ENCODE results near the gene PYGO1. TPM values are rescaled to one million over a fixed set of nuclear protein-coding genes. Genes with fewer than 3 reads are reported as not detected.

Gene PYGO1
- total and polyA plus RNA-seq, 2 of the 4 experiments (the other 2 are of a cell fraction), result 3.0 to 6.6 TPM

GRCh38 chr15:55632434-55632833 lies 44.3 kb upstream of the PYGO1 start:
- Histone ChIP-seq H3K27ac (ENCODE audit: insufficient read depth, low read length) (no peak overlapping the region), H2BK15ac (ENCODE audit: low read depth, low read length) (no peak overlapping the region), H4K8ac (ENCODE audit: low read depth in 2 of 2, low read length in 2 of 2) (no peak overlapping the region), H3K4ac (ENCODE audit: low read depth, low read length) (no peak overlapping the region), H3K9me1 (ENCODE audit: insufficient read depth, low read length) (0 out of 2 replicates have a peak, but pooled peaks cover 3% of the 10 kb centered on the region), H3K4me2 (ENCODE audit: low read depth, low read length) (no peak overlapping the region), H3K23ac (ENCODE audit: low read depth, low read length) (no peak overlapping the region), H3K9ac (ENCODE audit: low read depth, low read length) (no peak overlapping the region), H2BK5ac (ENCODE audit: low read depth, low read length, poor library complexity, severe bottlenecking) (no peak overlapping the region), H4K20me1 (ENCODE audit: insufficient read depth, low read length) (no peaks in the 10 kb centered on the region), H3K27me3 (ENCODE audit: control insufficient read depth, insufficient read depth, low read length) (no peaks in the 10 kb centered on the region), H3K18ac (ENCODE audit: low read depth, low read length) (no peak overlapping the region), H4K91ac (ENCODE audit: insufficient read depth, low read depth, low read length) (no peak overlapping the region), H2AK5ac (ENCODE audit: low read depth, low read length) (no peak overlapping the region), H4K5ac (ENCODE audit: low read depth, low read length) (no peak overlapping the region), H3K4me1 (ENCODE audit: control insufficient read depth, insufficient read depth, low read length) (peaks cover 5% of the 10 kb centered on the region; the same call in 1 of the 2 replicates), H3K36me3 (ENCODE audit: control insufficient read depth, insufficient read depth, low read length) (no peaks in the 10 kb centered on the region), H2AK9ac (replicated peaks; ENCODE audit: low read depth, low read length, poor library complexity) (no peak overlapping the region), H3K56ac (ENCODE audit: extremely low read depth, insufficient read depth, low read length) (no peak overlapping the region), H3K79me1 (ENCODE audit: low read depth in 1 of 2, low read length in 2 of 2) (no peaks in the 10 kb centered on the region), H3K4me3 (ENCODE audit: insufficient read depth, low read depth, low read length) (no peak overlapping the region), H3K14ac (replicated peaks; ENCODE audit: low read depth, low read length) (no peak overlapping the region), H2BK20ac (ENCODE audit: low read depth, low read length) (no peak overlapping the region), H2BK120ac (ENCODE audit: low read depth, low read length) (no peak overlapping the region), H2AFZ (replicated peaks; ENCODE audit: low read length, poor library complexity) (no peak overlapping the region), H3K9me3 (ENCODE audit: control insufficient read depth, insufficient read depth, low read length) (no peaks in the 10 kb centered on the region)
- no TSS peak for BruUV-seq (replicated peaks)
- WGBS, 2 experiments (ENCODE audit: extremely low coverage in 2 of 2, insufficient read length in 1 of 2), result 100% methylated on average over 1 of the region's 2 CpGs; no CpG with 5 or more reads in 1 of the 2 experiments
- no peak for DNase-seq
- TF ChIP-seq RFX5 (IDR thresholded peaks at IDR 0.05; ENCODE audit: low read depth, low read length) (no peak), NFE2L2 (IDR thresholded peaks at IDR 0.05; ENCODE audit: low read depth, low read length) (no peak), RAD21 (IDR thresholded peaks at IDR 0.05; ENCODE audit: low read length) (no peak), MAZ (IDR thresholded peaks at IDR 0.05; ENCODE audit: borderline replicate concordance, low read depth, low read length) (no peak), SMC3 (IDR thresholded peaks at IDR 0.05; ENCODE audit: low read depth, low read length) (no peak), BHLHE40 (IDR thresholded peaks at IDR 0.05; ENCODE audit: low read depth, low read length) (no peak), CEBPB (IDR thresholded peaks at IDR 0.05; ENCODE audit: low read depth, low read length) (no peak), POLR2A (IDR thresholded peaks at IDR 0.05; ENCODE audit: low read depth, low read length) (no peak), USF2 (IDR thresholded peaks at IDR 0.05; ENCODE audit: low read depth, low read length) (no peak), FOS (IDR thresholded peaks at IDR 0.05; ENCODE audit: low read depth, low read length) (no peak), CHD1 (IDR thresholded peaks at IDR 0.05; ENCODE audit: low read depth, low read length) (no peak), MAFK (IDR thresholded peaks at IDR 0.05; ENCODE audit: low read depth, low read length) (no peak)
- TF ChIP-seq, protein P1, sequence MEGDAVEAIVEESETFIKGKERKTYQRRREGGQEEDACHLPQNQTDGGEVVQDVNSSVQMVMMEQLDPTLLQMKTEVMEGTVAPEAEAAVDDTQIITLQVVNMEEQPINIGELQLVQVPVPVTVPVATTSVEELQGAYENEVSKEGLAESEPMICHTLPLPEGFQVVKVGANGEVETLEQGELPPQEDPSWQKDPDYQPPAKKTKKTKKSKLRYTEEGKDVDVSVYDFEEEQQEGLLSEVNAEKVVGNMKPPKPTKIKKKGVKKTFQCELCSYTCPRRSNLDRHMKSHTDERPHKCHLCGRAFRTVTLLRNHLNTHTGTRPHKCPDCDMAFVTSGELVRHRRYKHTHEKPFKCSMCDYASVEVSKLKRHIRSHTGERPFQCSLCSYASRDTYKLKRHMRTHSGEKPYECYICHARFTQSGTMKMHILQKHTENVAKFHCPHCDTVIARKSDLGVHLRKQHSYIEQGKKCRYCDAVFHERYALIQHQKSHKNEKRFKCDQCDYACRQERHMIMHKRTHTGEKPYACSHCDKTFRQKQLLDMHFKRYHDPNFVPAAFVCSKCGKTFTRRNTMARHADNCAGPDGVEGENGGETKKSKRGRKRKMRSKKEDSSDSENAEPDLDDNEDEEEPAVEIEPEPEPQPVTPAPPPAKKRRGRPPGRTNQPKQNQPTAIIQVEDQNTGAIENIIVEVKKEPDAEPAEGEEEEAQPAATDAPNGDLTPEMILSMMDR (conservative IDR thresholded peaks at IDR 0.05; ENCODE audit: low read depth, low read length), result no peak
- dilution Hi-C loops (cut with HindIII; ENCODE audit: low sequenced_read_pairs, unreplicated experiment), result no loop called here
- in situ Hi-C loops (cut with MboI; ENCODE audit: low sequenced_read_pairs), result no loop called here
- ATAC-seq (ENCODE audit: low read depth), result no peak
- ChIA-PET POLR2A (ENCODE audit: unreplicated experiment) (no interaction called here), CTCF (no interaction called here)
- intact Hi-C loops (cut with micrococcal nuclease), result no loop called here

Data from IMR-90 (cell line).